GM12892 (cell line): Measurements from ENCODE around the gene STAM2.

ENCODE experiments used
- POLR2A ChIP-seq: IDR thresholded peaks from 2 replicates; pipeline ENCODE4 v1.6.1; 2011; ENCODE audit warnings: low read depth, low read length, control low read depth
- POLR2AphosphoS5 ChIP-seq: IDR thresholded peaks from 2 replicates; pipeline ENCODE4 v1.6.1; 2011; ENCODE audit warnings: low read depth, low read length, control low read depth

- TF ChIP-seq POLR2AphosphoS5: no peak
- TF ChIP-seq POLR2A: no peak
Observed at GRCh38 chr2:152071518-152071917, 104.0 kb downstream of the STAM2 start.
